ENCODE measurements around the gene PSD2. TPM values are rescaled to one million over a fixed set of nuclear protein-coding genes. Genes with fewer than 3 reads are reported as not detected.

PSD2 gene
- total and polyA plus RNA-seq, 2 of the 13 experiments (the other 11 are each of a cell fraction or from before 2014, with no cell fraction given): 0.07 TPM; not detected in 1

GRCh38 chr5:139787568-139788293 lies 7.9 kb upstream of the PSD2 start (continued):
- TF ChIP-seq ZNF276 (CRISPR knock-in tag; IDR thresholded peaks at IDR 0.05; ENCODE audit: low read depth) (no peak), MTERF4 (CRISPR knock-in tag; IDR thresholded peaks at IDR 0.05) (no peak), ZMYM4 (CRISPR knock-in tag; IDR thresholded peaks at IDR 0.05) (no peak), ZNF121 (CRISPR knock-in tag; IDR thresholded peaks at IDR 0.05) (no peak), ZNF781 (CRISPR knock-in tag; IDR thresholded peaks at IDR 0.05; ENCODE audit: borderline replicate concordance, not compliant biosample characterization) (no peak), HMGA1 (CRISPR knock-in tag; conservative IDR thresholded peaks at IDR 0.05) (no peak), ZNF136 (CRISPR knock-in tag; IDR thresholded peaks at IDR 0.05; ENCODE audit: low read depth) (no peak), ATF3 (CRISPR knock-in tag; IDR thresholded peaks at IDR 0.05) (no peak), ZBTB34 (CRISPR knock-in tag; IDR thresholded peaks at IDR 0.05) (no peak; the same call in 1 of the 2 replicates), TCF7 (IDR thresholded peaks at IDR 0.05; ENCODE audit: low read depth) (no peak), CERS6 (CRISPR knock-in tag; IDR thresholded peaks at IDR 0.05) (no peak), ZNF768 (CRISPR knock-in tag; IDR thresholded peaks at IDR 0.05) (peak; percentile 63; the same call in 1 of the 2 replicates), ZFP62 (CRISPR knock-in tag; IDR thresholded peaks at IDR 0.05) (no peak), KDM2A (CRISPR knock-in tag; IDR thresholded peaks at IDR 0.05; ENCODE audit: borderline replicate concordance, low read depth) (no peak), AKNA (CRISPR knock-in tag; IDR thresholded peaks at IDR 0.05; ENCODE audit: borderline replicate concordance) (no peak), NFIC (IDR thresholded peaks at IDR 0.05; ENCODE audit: low read length) (no peak), HES4 (CRISPR knock-in tag; IDR thresholded peaks at IDR 0.05; ENCODE audit: borderline replicate concordance) (no peak), CENPX (CRISPR knock-in tag; IDR thresholded peaks at IDR 0.05) (no peak)

Measured in HepG2 (cell line).